ENCODE results near the gene STX11. TPM values are rescaled to one million over a fixed set of nuclear protein-coding genes. Genes with fewer than 3 reads are reported as not detected.

The STX11 gene
- total and polyA plus RNA-seq, 12 donors: 0.50 to 22.2 (median 6.3) TPM

DNA sequence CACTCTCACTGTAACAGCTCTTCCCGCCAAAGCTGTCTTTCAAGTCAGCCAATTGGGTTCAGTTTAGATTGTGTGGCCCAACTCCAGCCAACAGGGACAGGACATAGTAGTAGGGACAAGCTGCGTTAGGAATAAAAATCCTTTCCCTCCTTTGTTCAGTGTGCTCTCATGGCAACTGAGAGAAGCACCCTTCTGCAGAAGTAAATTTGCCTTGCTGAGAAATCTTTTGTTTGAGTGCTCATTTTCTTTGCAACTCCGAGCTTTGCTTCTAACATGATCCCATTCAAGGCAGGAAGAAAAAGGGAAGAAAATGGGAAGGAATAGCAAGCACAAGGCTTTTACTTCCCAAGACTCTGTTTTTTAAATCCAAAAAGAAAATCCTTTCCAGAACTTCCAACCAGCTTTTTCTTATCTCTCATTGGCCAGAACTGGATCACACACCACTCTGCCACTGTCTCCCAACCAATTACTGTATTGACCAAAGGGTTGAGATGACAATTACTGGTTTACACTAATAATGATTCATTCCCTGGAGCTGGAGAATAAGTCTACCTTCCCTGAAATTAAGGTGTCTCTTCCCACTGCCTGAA lies 52.7 kb downstream of the STX11 start:
- no peak for DNase-seq
- Histone ChIP-seq H3K27me3 (no peaks in the 10 kb centered on the region), H3K36me3 (replicated peaks in 1 of 2) (no peaks in the 10 kb centered on the region), H3K4me1 (replicated peaks in 1 of 2) (no peaks in the 10 kb centered on the region), H3K4me3 (no peak overlapping the region), H3K9me3 (replicated peaks in 1 of 3) (peaks cover 0 to 17% (median 0%) of the 10 kb centered on the region in 3 donors), H3K27ac (no peak overlapping the region)
- TF ChIP-seq POLR2A (IDR thresholded peaks at IDR 0.05): no peak
- TF ChIP-seq, protein P1, sequence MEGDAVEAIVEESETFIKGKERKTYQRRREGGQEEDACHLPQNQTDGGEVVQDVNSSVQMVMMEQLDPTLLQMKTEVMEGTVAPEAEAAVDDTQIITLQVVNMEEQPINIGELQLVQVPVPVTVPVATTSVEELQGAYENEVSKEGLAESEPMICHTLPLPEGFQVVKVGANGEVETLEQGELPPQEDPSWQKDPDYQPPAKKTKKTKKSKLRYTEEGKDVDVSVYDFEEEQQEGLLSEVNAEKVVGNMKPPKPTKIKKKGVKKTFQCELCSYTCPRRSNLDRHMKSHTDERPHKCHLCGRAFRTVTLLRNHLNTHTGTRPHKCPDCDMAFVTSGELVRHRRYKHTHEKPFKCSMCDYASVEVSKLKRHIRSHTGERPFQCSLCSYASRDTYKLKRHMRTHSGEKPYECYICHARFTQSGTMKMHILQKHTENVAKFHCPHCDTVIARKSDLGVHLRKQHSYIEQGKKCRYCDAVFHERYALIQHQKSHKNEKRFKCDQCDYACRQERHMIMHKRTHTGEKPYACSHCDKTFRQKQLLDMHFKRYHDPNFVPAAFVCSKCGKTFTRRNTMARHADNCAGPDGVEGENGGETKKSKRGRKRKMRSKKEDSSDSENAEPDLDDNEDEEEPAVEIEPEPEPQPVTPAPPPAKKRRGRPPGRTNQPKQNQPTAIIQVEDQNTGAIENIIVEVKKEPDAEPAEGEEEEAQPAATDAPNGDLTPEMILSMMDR (IDR thresholded peaks at IDR 0.05): no peak
- intact Hi-C loops (cut with DNase I): no loop called here
- WGBS, 4 donors: 51 to 93% (median 71%) methylated on average over 3 of the region's 3 CpGs

DNA sequence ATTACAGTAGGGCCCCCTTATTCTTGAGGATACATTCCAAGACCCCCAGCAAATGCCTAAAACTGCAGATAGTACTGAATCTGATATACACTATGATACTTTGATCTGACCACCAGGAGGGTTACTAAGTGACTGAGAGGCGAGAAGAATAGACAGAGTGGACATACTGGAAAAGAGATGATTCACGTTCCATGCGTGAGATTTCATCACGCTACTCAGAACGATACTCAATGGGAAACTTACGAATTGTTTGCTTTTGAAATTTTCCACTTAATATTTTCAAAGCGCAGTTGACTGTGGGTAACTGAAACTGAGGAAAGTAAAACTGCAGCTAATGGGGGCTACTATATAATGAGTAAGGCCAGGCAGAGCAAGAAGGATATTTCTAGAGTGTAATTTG lies 60.8 kb downstream of the STX11 start:
- Histone ChIP-seq H3K9me3 (replicated peaks in 1 of 3) (no peaks in the 10 kb centered on the region), H3K27me3 (no peaks in the 10 kb centered on the region), H3K27ac (no peak overlapping the region), H3K36me3 (replicated peaks in 1 of 2) (no peaks in the 10 kb centered on the region), H3K4me1 (replicated peaks in 1 of 2) (peaks cover 5 to 8% of the 10 kb centered on the region in 2 donors), H3K4me3 (no peak overlapping the region)
- no peak for DNase-seq
- TF ChIP-seq, protein P1 (IDR thresholded peaks at IDR 0.05): no peak
- TF ChIP-seq POLR2A (IDR thresholded peaks at IDR 0.05): no peak
- intact Hi-C loops (cut with DNase I): loop anchor here in 1 of 2 donors (10.0 kb wide), 2 partner anchors 56 to 274 kb away; partner anchors contain the start of gene STX11
- 84 to 94% (median 89%) methylated on average over 7 of the region's 7 CpGs for WGBS, 4 donors

DNA sequence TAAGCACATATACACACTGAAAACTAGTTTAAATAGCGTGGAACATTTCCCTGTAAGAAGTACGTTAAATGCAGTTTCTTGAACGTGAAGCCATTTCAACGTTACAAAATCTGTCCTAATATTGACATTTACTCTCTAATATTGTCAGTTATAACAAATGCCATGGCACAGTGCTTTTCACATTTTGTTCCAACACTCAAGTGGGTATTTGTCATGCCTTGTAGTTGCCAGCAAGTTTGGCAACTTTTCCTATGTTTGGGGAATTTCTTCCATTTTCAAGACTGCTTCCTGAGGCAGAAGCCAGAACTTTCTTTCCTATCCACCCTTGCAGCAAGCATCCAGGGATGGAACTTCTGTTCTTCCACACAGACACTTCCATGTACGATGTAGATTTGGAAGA lies 63.0 kb downstream of the STX11 start:
- Histone ChIP-seq H3K9me3 (replicated peaks in 1 of 3) (no peaks in the 10 kb centered on the region), H3K4me1 (replicated peaks in 1 of 2) (peaks cover 5 to 17% of the 10 kb centered on the region in 2 donors), H3K4me3 (no peak overlapping the region), H3K27me3 (no peaks in the 10 kb centered on the region), H3K36me3 (replicated peaks in 1 of 2) (no peaks in the 10 kb centered on the region), H3K27ac (no peak overlapping the region)
- 91 to 93% (median 92%) methylated on average over 5 of the region's 5 CpGs for WGBS, 4 donors
- TF ChIP-seq POLR2A (IDR thresholded peaks at IDR 0.05): no peak
- TF ChIP-seq, protein P1 (IDR thresholded peaks at IDR 0.05): no peak
- no peak for DNase-seq
- intact Hi-C loops (cut with DNase I): loop anchor here in 1 of 2 donors (10.0 kb wide), 2 partner anchors 59 to 271 kb away; partner anchors contain the start of gene STX11

DNA sequence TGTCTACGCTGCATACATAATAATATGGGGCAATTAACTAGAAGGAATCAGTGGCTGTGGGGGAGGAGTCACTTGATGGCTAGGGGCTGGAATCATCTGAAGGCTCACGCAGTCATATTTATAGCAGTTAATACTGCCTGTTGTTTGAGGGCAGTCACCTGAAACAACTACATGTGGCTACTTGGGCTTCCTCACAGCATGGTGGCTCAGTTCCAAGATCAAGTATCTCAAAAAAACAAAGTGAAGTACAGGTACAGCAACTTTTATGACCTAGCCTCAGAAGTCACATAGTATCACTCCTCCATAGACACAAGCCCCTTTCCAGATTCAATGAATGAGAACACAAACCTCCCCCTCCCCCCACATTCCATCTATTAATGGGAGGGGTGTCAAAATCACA lies 63.7 kb downstream of the STX11 start:
- TF ChIP-seq, protein P1 (IDR thresholded peaks at IDR 0.05): no peak
- WGBS, 4 donors: 95 to 100% (median 97%) methylated on average over 2 of the region's 2 CpGs
- no peak for DNase-seq
- Histone ChIP-seq H3K36me3 (replicated peaks in 1 of 2) (no peaks in the 10 kb centered on the region), H3K4me1 (replicated peaks in 1 of 2) (peaks cover 5 to 17% of the 10 kb centered on the region in 2 donors), H3K27me3 (no peaks in the 10 kb centered on the region), H3K27ac (no peak overlapping the region), H3K4me3 (no peak overlapping the region), H3K9me3 (replicated peaks in 1 of 3) (no peaks in the 10 kb centered on the region)
- intact Hi-C loops (cut with DNase I): loop anchor here in 1 of 2 donors (10.0 kb wide), 2 partner anchors 59 to 271 kb away; partner anchors contain the start of gene STX11

Data from adrenal gland (tissue), 12 donors.